ENCODE measurements around the gene BATF3.
"Not testable (repeated sequence)": the region's sequence is repeated elsewhere in the genome, so short reads cannot be mapped to it uniquely, and the experiment has no call there.

BATF3 gene

DNA sequence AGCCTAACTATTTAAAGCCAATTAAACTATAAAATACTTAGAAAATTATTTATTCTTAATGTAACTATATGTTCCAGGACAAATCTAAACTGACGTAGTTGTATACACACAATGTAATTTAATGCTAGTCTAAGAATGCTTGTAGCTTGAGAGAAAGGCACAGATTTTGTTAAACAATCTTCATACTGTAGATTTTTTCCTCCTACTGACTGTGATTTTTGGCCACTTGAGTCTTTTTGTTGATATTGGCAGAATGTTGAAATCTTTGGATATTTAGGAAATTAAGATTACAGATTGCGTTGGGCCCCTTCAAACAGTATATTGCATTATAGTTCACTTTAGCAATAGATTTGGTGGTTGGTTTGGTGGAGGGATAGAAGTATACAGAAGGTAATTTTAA, 50.6 kb downstream of the BATF3 start:
- FAIRE-seq (no peak), DNase-seq (ENCODE audit: insufficient read length, low spot score) (no peak)
- no peak for TF ChIP-seq POLR2A (IDR thresholded peaks at IDR 0.05; ENCODE audit: low read depth, low read length)

GRCh38 chr1:212648431-212648830, 51.2 kb downstream of the BATF3 start:
- TF ChIP-seq POLR2A (IDR thresholded peaks at IDR 0.05; ENCODE audit: low read depth, low read length), result no peak
- no peak for DNase-seq (ENCODE audit: insufficient read length, low spot score)
- FAIRE-seq, result no peak

GRCh38 chr1:212647004-212647403, 52.6 kb downstream of the BATF3 start:
- no peak for TF ChIP-seq POLR2A (IDR thresholded peaks at IDR 0.05; ENCODE audit: low read depth, low read length)
- DNase-seq (ENCODE audit: insufficient read length, low spot score) (no peak), FAIRE-seq (no peak)

DNA sequence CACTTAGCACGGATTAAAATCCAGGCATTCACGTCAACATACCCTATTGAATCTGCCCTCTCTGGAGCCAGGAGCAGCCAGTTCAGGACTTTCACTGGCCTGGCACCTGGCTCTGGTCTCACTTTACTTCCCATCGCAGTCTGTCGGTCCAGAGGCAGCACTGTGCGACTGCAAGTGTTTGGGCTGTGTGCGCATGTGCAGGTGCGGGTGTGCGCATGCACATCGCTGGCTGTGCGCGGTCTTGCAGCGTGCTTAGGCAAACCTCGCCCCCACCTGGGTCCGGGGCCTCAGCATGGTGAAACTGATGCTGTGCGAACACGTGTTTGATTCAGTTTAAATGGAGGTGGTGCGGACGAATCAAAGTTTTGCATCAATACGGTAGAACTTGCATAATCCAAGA, 53.1 kb downstream of the BATF3 start:
- DNase-seq (ENCODE audit: insufficient read length, low spot score) (no peak), FAIRE-seq (no peak)
- no peak for TF ChIP-seq POLR2A (IDR thresholded peaks at IDR 0.05; ENCODE audit: low read depth, low read length)

GRCh38 chr1:212645546-212646543, 53.8 kb downstream of the BATF3 start:
- DNase-seq (ENCODE audit: insufficient read length, low spot score) (no peak), FAIRE-seq (no peak)
- no peak for TF ChIP-seq POLR2A (IDR thresholded peaks at IDR 0.05; ENCODE audit: low read depth, low read length)

GRCh38 chr1:212644866-212645545, 54.6 kb downstream of the BATF3 start:
- no peak for FAIRE-seq

GRCh38 chr1:212643877-212644276, 55.8 kb downstream of the BATF3 start:
- DNase-seq (ENCODE audit: insufficient read length, low spot score) (no peak), FAIRE-seq (no peak)
- no peak for TF ChIP-seq POLR2A (IDR thresholded peaks at IDR 0.05; ENCODE audit: low read depth, low read length)

More at GRCh38 chr1:212644866-212645545, 54.6 kb downstream of the BATF3 start:
- no peak for DNase-seq (ENCODE audit: insufficient read length, low spot score)
- TF ChIP-seq POLR2A (IDR thresholded peaks at IDR 0.05; ENCODE audit: low read depth, low read length), result no peak

GRCh38 chr1:212641956-212642355, 57.7 kb downstream of the BATF3 start:
- FAIRE-seq, result no peak
- no peak for DNase-seq (ENCODE audit: insufficient read length, low spot score)
- no peak for TF ChIP-seq POLR2A (IDR thresholded peaks at IDR 0.05; ENCODE audit: low read depth, low read length)

DNA sequence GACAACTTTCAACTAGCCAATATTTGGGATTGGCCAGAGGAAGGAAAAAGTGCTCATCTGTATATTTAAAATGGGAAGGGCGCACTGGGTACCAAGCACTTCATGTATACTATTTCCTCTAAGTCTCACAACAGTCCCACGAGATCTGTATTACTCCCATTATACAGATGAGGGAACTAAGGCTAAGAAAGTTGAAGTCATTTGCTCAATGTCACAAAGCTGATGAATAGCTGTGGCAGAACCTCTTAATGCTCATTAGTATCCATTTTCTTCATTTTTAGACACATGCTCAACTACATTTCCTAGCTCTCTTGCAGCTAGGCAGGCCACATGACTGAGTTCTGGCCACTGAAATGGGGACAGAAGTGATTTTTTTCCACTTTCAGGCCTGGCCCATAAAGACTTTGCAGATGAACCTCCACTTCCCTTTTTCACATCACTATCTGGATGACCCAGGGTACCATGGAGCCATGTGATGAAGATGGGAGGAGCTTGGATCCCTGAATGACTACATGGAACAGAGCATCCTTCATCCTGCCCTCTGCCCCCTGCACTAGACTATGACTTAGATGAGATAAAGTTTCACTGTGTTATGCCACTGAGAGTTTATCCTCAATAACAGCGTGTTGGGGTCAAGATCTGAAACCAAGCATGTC, 59.3 kb downstream of the BATF3 start:
- TF ChIP-seq POLR2A (IDR thresholded peaks at IDR 0.05; ENCODE audit: low read depth, low read length), result no peak
- no peak for DNase-seq (ENCODE audit: insufficient read length, low spot score)
- no peak for FAIRE-seq

DNA sequence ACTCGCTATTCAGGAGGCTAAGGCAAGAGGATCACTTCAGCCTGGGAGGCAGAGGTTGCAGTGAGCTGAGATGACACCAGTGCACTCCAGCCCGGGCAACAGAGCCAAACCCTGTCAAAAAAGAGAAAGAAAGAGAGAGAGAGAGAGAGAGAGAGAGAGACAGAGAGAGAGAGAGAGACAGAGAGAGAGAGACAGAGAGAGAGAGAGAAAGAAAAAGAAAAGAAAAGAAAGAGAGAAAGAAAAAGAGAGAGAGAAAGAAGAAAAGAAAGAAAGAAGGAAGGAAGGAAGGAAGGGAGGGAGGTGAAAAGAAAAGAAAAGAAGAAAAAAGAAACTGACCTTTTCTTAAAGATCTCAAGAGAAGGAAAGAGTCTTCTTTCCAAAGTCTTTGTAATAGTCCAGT, 60.1 kb downstream of the BATF3 start:
- FAIRE-seq, result not testable (repeated sequence)

GRCh38 chr1:212638492-212639151, 61.0 kb downstream of the BATF3 start:
- DNase-seq (ENCODE audit: insufficient read length, low spot score) (no peak), FAIRE-seq (no peak)
- no peak for TF ChIP-seq POLR2A (IDR thresholded peaks at IDR 0.05; ENCODE audit: low read depth, low read length)

More for the DNA sequence above, 60.1 kb downstream of the BATF3 start:
- DNase-seq (ENCODE audit: insufficient read length, low spot score), result not testable (repeated sequence)

GRCh38 chr1:212637902-212638301, 61.7 kb downstream of the BATF3 start:
- no peak for TF ChIP-seq POLR2A (IDR thresholded peaks at IDR 0.05; ENCODE audit: low read depth, low read length)
- no peak for FAIRE-seq
- no peak for DNase-seq (ENCODE audit: insufficient read length, low spot score)

All from H54 (cell line).